ENCODE data around the gene SH3RF3.

GRCh38 chr2:109292386-109292785 is 163.4 kb downstream of the SH3RF3 start:
- TF ChIP-seq, protein P1, sequence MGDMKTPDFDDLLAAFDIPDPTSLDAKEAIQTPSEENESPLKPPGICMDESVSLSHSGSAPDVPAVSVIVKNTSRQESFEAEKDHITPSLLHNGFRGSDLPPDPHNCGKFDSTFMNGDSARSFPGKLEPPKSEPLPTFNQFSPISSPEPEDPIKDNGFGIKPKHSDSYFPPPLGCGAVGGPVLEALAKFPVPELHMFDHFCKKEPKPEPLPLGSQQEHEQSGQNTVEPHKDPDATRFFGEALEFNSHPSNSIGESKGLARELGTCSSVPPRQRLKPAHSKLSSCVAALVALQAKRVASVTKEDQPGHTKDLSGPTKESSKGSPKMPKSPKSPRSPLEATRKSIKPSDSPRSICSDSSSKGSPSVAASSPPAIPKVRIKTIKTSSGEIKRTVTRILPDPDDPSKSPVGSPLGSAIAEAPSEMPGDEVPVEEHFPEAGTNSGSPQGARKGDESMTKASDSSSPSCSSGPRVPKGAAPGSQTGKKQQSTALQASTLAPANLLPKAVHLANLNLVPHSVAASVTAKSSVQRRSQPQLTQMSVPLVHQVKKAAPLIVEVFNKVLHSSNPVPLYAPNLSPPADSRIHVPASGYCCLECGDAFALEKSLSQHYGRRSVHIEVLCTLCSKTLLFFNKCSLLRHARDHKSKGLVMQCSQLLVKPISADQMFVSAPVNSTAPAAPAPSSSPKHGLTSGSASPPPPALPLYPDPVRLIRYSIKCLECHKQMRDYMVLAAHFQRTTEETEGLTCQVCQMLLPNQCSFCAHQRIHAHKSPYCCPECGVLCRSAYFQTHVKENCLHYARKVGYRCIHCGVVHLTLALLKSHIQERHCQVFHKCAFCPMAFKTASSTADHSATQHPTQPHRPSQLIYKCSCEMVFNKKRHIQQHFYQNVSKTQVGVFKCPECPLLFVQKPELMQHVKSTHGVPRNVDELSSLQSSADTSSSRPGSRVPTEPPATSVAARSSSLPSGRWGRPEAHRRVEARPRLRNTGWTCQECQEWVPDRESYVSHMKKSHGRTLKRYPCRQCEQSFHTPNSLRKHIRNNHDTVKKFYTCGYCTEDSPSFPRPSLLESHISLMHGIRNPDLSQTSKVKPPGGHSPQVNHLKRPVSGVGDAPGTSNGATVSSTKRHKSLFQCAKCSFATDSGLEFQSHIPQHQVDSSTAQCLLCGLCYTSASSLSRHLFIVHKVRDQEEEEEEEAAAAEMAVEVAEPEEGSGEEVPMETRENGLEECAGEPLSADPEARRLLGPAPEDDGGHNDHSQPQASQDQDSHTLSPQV (IDR thresholded peaks at IDR 0.05): no peak
- no peak for TF ChIP-seq CTCF (IDR thresholded peaks at IDR 0.05 in 2 of 3, conservative IDR thresholded peaks at IDR 0.05 in 1 of 3; ENCODE audit: insufficient read depth in 2 of 3, low read depth in 1 of 3, low read length in 3 of 3)
- TF ChIP-seq ZNF785 (CRISPR knock-in tag; IDR thresholded peaks at IDR 0.05): no peak
- TF ChIP-seq MAX (CRISPR knock-in tag; IDR thresholded peaks at IDR 0.05): no peak
- no peak for TF ChIP-seq RBFOX2 (IDR thresholded peaks at IDR 0.05; ENCODE audit: low read depth, low read length)
- no peak for TF ChIP-seq HDAC2 (IDR thresholded peaks at IDR 0.05)
- no peak for TF ChIP-seq NFYB (IDR thresholded peaks at IDR 0.05; ENCODE audit: extremely low read depth, insufficient read length)
- no peak for TF ChIP-seq MLLT1 (IDR thresholded peaks at IDR 0.05)
